ENCODE results near the gene CLASP2.
"Not testable (repeated sequence)": the region's sequence is repeated elsewhere in the genome, so short reads cannot be mapped to it uniquely, and the experiment has no call there.

The CLASP2 gene

DNA sequence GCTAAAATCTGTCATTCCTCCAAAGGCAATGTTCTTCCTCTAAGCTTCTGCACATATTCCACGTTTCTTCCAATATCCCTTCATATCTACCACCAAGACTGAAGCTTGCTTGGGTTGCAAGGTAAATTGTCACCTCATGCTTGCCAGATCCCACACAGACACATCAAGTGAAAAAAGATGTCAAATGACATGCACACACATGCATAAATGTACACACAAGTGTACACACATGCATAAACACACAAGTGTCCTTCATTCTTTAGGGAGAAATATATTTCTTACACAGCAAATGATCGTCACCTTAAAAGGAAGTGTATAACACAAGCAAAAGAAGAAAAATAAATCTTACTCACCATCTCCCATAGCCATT is 59.4 kb downstream of the CLASP2 start:
- H3K4me2 ChIP-seq (ENCODE audit: low read length) = peak overlapping the region; percentile 83
- peak overlapping the region; percentile 42 for H3K9ac ChIP-seq (ENCODE audit: low read depth, low read length)
- no peaks in the 10 kb centered on the region for H3K36me3 ChIP-seq (ENCODE audit: insufficient read depth, low read length)
- peak overlapping the region; percentile 58 for H3K4me3 ChIP-seq (ENCODE audit: low read length)
- no peaks in the 10 kb centered on the region for H3K27me3 ChIP-seq (ENCODE audit: control insufficient read depth, insufficient read depth, low read length)
- no peaks in the 10 kb centered on the region for H3K9me3 ChIP-seq (replicated peaks; ENCODE audit: low read length)
- H3K4me1 ChIP-seq (ENCODE audit: control insufficient read depth, insufficient read depth, low read length) = peaks cover 36% of the 10 kb centered on the region

DNA sequence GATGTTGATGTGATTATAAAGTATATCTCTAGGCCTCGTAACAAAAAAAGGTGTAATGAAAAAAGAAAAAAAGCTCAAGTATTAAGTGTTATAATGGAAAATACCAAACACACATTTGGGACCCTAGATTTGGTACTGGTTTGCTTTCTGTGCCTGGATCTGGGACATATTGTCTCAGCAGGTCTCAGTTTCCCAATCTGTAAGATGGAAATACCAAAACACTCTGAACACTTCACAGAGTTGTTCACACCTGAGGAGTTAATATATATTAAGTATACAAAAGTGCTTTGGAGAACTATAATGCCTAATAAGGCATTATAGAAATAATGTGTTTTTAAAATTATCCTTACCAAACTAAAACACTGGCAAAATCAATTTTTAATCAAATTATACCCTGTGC is 60.0 kb downstream of the CLASP2 start:
- Histone ChIP-seq H3K27me3 (ENCODE audit: control insufficient read depth, insufficient read depth, low read length) (no peaks in the 10 kb centered on the region), H3K9me3 (replicated peaks; ENCODE audit: low read length) (no peaks in the 10 kb centered on the region), H3K36me3 (ENCODE audit: insufficient read depth, low read length) (no peaks in the 10 kb centered on the region), H3K4me1 (ENCODE audit: control insufficient read depth, insufficient read depth, low read length) (peaks cover 30% of the 10 kb centered on the region), H3K9ac (ENCODE audit: low read depth, low read length) (no peak overlapping the region), H3K4me3 (ENCODE audit: low read length) (no peak overlapping the region), H3K4me2 (ENCODE audit: low read length) (peak overlapping the region; percentile 83)

DNA sequence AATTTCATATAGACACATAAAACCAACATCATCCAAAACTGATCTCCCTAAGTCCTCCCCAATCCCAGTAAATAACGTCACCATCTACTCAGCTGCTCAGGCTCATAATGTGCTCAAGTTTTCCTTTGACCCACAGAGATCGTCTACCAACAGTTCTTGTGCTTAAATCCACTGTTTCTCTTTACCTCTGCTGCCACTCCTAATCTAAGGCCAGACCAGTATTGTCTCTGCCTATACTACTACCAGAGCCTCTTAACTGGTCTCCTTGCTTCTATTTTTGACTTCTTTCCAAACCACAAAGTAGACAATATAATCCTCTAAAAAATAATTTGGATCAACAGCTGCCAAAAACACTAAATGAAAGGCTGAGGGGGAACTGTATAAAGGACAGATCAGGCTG is 65.3 kb downstream of the CLASP2 start:
- Histone ChIP-seq H3K36me3 (ENCODE audit: insufficient read depth, low read length) (no peaks in the 10 kb centered on the region), H3K4me3 (ENCODE audit: low read length) (no peak overlapping the region), H3K4me2 (ENCODE audit: low read length) (no peak overlapping the region), H3K9me3 (replicated peaks; ENCODE audit: low read length) (no peaks in the 10 kb centered on the region), H3K27me3 (ENCODE audit: control insufficient read depth, insufficient read depth, low read length) (no peaks in the 10 kb centered on the region), H3K9ac (ENCODE audit: low read depth, low read length) (no peak overlapping the region), H3K4me1 (ENCODE audit: control insufficient read depth, insufficient read depth, low read length) (peaks cover 6% of the 10 kb centered on the region)

- H3K9ac ChIP-seq (ENCODE audit: low read depth, low read length); H3K4me2 ChIP-seq (ENCODE audit: low read length); H3K27me3 ChIP-seq (ENCODE audit: control insufficient read depth, insufficient read depth, low read length); H3K9me3 ChIP-seq (replicated peaks; ENCODE audit: low read length); H3K4me3 ChIP-seq (ENCODE audit: low read length); H3K4me1 ChIP-seq (ENCODE audit: control insufficient read depth, insufficient read depth, low read length); H3K36me3 ChIP-seq (ENCODE audit: insufficient read depth, low read length): not testable (repeated sequence)
Measured at GRCh38 chr3:33651101-33651500, 67.0 kb downstream of the CLASP2 start.

DNA sequence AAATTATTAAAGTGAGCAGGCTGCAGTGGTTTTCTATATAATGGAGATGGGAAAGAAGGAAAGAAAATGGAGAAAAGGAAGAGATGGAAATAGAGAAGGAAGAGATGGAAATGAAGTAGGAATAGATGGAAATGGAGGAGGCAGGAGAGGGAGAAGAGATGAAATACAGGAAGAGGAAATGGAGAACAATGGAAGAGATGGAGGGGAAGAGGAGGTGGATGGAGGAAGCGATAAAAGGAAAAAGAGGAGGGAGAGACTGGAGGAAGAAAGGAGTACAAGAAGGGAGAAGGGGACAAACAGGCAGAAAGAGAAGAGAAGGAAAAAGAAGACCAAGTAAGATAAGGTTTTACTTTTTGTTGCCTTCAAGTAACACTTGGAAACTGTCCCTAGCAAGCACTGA is 67.6 kb downstream of the CLASP2 start:
- no peak overlapping the region for H3K9ac ChIP-seq (ENCODE audit: low read depth, low read length)
- no peaks in the 10 kb centered on the region for H3K27me3 ChIP-seq (ENCODE audit: control insufficient read depth, insufficient read depth, low read length)
- no peak overlapping the region for H3K4me3 ChIP-seq (ENCODE audit: low read length)
- no peaks in the 10 kb centered on the region for H3K9me3 ChIP-seq (replicated peaks; ENCODE audit: low read length)
- no peaks in the 10 kb centered on the region for H3K36me3 ChIP-seq (ENCODE audit: insufficient read depth, low read length)
- no peak overlapping the region for H3K4me2 ChIP-seq (ENCODE audit: low read length)
- peaks cover 6% of the 10 kb centered on the region for H3K4me1 ChIP-seq (ENCODE audit: control insufficient read depth, insufficient read depth, low read length)

GRCh38 chr3:33648793-33649192 is 69.3 kb downstream of the CLASP2 start:
- H3K9ac ChIP-seq (ENCODE audit: low read depth, low read length) = no peak overlapping the region
- H3K4me2 ChIP-seq (ENCODE audit: low read length) = no peak overlapping the region
- no peak overlapping the region for H3K4me3 ChIP-seq (ENCODE audit: low read length)
- H3K27me3 ChIP-seq (ENCODE audit: control insufficient read depth, insufficient read depth, low read length) = no peaks in the 10 kb centered on the region
- no peaks in the 10 kb centered on the region for H3K9me3 ChIP-seq (replicated peaks; ENCODE audit: low read length)
- H3K36me3 ChIP-seq (ENCODE audit: insufficient read depth, low read length) = no peaks in the 10 kb centered on the region
- peaks cover 10% of the 10 kb centered on the region for H3K4me1 ChIP-seq (ENCODE audit: control insufficient read depth, insufficient read depth, low read length)

DNA sequence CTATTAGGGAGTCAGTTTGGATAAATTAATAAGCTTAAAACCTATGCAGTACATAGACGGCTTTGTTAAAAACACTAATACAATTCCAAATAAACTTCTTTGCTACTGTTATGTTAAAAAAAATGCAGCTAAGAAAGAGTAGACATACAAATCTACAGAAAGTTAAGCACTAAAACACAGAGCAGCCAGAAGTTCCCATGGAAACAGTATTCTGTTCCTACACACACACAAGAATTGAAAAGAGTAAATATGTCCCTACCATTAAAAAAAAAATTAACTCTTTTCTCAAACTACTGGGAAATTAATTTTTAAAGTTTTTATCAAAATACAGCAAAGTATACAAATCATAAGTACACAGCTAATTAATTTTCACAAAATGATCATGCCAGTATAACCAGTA is 71.6 kb downstream of the CLASP2 start:
- Histone ChIP-seq H3K9ac (ENCODE audit: low read depth, low read length) (no peak overlapping the region), H3K4me3 (ENCODE audit: low read length) (no peak overlapping the region), H3K4me2 (ENCODE audit: low read length) (no peak overlapping the region), H3K9me3 (replicated peaks; ENCODE audit: low read length) (no peaks in the 10 kb centered on the region), H3K36me3 (ENCODE audit: insufficient read depth, low read length) (no peaks in the 10 kb centered on the region), H3K4me1 (ENCODE audit: control insufficient read depth, insufficient read depth, low read length) (peaks cover 4% of the 10 kb centered on the region), H3K27me3 (ENCODE audit: control insufficient read depth, insufficient read depth, low read length) (no peaks in the 10 kb centered on the region)

DNA sequence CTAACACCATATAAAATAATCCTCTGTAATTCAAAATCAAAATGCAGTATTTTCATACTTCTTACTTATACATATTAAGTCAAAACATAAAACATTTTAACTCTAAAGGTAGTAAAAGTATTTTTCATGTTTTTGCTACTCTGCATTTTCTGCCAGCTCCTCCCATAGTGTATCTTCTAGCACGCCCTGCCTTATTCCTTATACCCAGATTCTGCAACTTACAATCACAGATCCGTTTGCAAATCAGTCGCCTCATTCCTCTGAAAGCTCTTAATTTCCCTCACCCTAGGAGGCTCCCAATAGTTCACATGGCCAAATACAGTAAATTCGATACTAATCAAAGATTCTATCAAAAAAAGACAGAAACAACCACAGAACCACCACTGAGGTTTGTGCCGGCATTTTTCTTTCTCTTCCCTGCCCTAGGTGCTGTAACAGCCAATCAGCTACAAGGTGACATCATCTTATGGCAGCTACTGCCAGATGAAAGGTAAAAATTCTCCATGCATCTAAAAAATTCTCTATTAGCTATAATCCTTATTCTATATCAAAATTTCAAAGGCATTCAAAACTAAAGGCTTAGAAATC is 72.9 kb downstream of the CLASP2 start:
- Histone ChIP-seq H3K4me3 (ENCODE audit: low read length) (peak overlapping the region; percentile 68), H3K27me3 (ENCODE audit: control insufficient read depth, insufficient read depth, low read length) (no peaks in the 10 kb centered on the region), H3K36me3 (ENCODE audit: insufficient read depth, low read length) (no peaks in the 10 kb centered on the region), H3K9me3 (replicated peaks; ENCODE audit: low read length) (no peaks in the 10 kb centered on the region), H3K4me1 (ENCODE audit: control insufficient read depth, insufficient read depth, low read length) (peaks cover 4% of the 10 kb centered on the region), H3K4me2 (ENCODE audit: low read length) (peak overlapping the region; percentile 78), H3K9ac (ENCODE audit: low read depth, low read length) (peak overlapping the region; percentile 55)

DNA sequence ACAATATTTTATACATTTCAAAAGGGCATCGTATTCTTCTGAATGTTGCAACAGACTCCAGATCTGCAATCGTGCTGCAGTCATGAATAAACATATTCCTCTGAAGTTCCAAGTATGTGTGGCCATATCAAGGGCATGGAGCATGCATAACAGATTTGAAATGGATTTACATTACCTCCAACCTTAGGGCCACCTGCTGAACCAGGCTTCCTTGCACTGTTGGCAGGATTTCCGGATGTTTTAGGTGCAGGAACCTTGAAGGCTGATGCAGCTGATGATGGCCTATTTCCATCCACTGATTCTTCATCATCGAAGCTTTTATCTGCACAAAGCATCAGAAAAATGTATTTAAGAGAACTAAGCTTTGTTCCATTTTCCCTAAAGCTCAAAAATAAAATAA is 73.5 kb downstream of the CLASP2 start:
- Histone ChIP-seq H3K4me2 (ENCODE audit: low read length) (no peak overlapping the region), H3K9ac (ENCODE audit: low read depth, low read length) (no peak overlapping the region), H3K4me1 (ENCODE audit: control insufficient read depth, insufficient read depth, low read length) (peaks cover 4% of the 10 kb centered on the region), H3K4me3 (ENCODE audit: low read length) (no peak overlapping the region), H3K9me3 (replicated peaks; ENCODE audit: low read length) (no peaks in the 10 kb centered on the region), H3K27me3 (ENCODE audit: control insufficient read depth, insufficient read depth, low read length) (no peaks in the 10 kb centered on the region), H3K36me3 (ENCODE audit: insufficient read depth, low read length) (no peaks in the 10 kb centered on the region)

GRCh38 chr3:33642806-33643205 is 75.2 kb downstream of the CLASP2 start:
- H3K4me2 ChIP-seq (ENCODE audit: low read length) = no peak overlapping the region
- H3K4me3 ChIP-seq (ENCODE audit: low read length) = no peak overlapping the region
- no peak overlapping the region for H3K9ac ChIP-seq (ENCODE audit: low read depth, low read length)
- no peaks in the 10 kb centered on the region for H3K9me3 ChIP-seq (replicated peaks; ENCODE audit: low read length)
- H3K27me3 ChIP-seq (ENCODE audit: control insufficient read depth, insufficient read depth, low read length) = no peaks in the 10 kb centered on the region
- H3K4me1 ChIP-seq (ENCODE audit: control insufficient read depth, insufficient read depth, low read length) = peaks cover 4% of the 10 kb centered on the region
- H3K36me3 ChIP-seq (ENCODE audit: insufficient read depth, low read length) = no peaks in the 10 kb centered on the region

DNA sequence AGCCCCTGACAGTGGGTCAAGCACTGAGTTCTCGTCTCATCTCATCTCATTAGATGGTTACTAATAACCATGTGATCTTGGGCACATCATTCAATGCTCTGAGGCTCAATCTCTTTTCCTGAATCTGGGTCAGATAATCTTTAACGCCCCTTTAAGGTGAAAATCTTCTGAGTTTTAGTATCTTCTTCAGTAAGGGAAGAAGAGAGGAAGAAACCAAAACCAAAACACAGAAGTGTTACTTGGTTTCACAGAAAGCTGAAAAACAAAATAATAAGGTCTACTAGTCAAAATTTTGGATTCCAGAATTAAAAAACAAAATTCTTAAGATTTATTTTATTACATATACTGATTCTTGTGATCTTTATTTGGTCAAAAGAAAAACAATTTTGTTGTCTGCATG is 78.2 kb downstream of the CLASP2 start:
- Histone ChIP-seq H3K4me2 (ENCODE audit: low read length) (no peak overlapping the region), H3K36me3 (ENCODE audit: insufficient read depth, low read length) (no peaks in the 10 kb centered on the region), H3K9me3 (replicated peaks; ENCODE audit: low read length) (no peaks in the 10 kb centered on the region), H3K27me3 (ENCODE audit: control insufficient read depth, insufficient read depth, low read length) (no peaks in the 10 kb centered on the region), H3K9ac (ENCODE audit: low read depth, low read length) (no peak overlapping the region), H3K4me3 (ENCODE audit: low read length) (no peak overlapping the region), H3K4me1 (ENCODE audit: control insufficient read depth, insufficient read depth, low read length) (peaks cover 4% of the 10 kb centered on the region)

DNA sequence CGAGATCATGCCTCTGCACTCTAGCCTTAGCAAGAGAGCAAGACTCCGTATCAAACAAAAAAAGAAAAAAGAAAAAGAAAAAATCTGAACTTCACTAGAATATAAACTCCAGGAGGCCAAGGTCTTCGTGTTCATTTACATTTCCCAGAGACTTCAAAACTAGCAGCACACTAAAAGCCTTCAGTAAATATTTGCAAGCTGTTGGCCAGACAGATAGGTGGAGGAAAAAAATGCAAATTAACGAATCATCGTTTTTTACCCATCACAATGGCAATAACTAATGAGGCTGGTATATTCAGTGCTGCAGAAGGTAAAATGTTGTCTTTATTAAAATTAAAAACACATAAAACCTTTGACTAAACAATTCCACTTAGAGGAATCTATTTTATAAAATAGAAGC is 80.6 kb downstream of the CLASP2 start:
- Histone ChIP-seq H3K4me1 (ENCODE audit: control insufficient read depth, insufficient read depth, low read length) (peaks cover 4% of the 10 kb centered on the region), H3K9ac (ENCODE audit: low read depth, low read length) (no peak overlapping the region), H3K4me2 (ENCODE audit: low read length) (no peak overlapping the region), H3K4me3 (ENCODE audit: low read length) (no peak overlapping the region), H3K27me3 (ENCODE audit: control insufficient read depth, insufficient read depth, low read length) (no peaks in the 10 kb centered on the region), H3K36me3 (ENCODE audit: insufficient read depth, low read length) (no peaks in the 10 kb centered on the region), H3K9me3 (replicated peaks; ENCODE audit: low read length) (no peaks in the 10 kb centered on the region)

All from skeletal muscle satellite cell (primary cell).